ENCODE measurements around the gene MUC6. TPM values are rescaled to one million over a fixed set of nuclear protein-coding genes. Genes with fewer than 3 reads are reported as not detected.

MUC6 gene
- total and polyA plus RNA-seq, 2 donors (not counting 3 experiments of a cell fraction or from before 2014, with no cell fraction given), result not detected

- H2AFZ ChIP-seq (ENCODE audit: low read depth, low read length), result no peak overlapping the region
- H4K20me1 ChIP-seq (replicated peaks; ENCODE audit: control insufficient read depth, extremely low read depth, insufficient read depth, low read length), result no peaks in the 10 kb centered on the region
- dilution Hi-C loops (cut with MboI; ENCODE audit: extremely low pct_ligation_motif_present, low sequenced_read_pairs) (no loop called here), intact Hi-C loops (cut with micrococcal nuclease) (no loop called here)
- H3K4me3 ChIP-seq (replicated peaks in 1 of 3; ENCODE audit: insufficient read depth in 1 of 3, low read depth in 1 of 3, low read length in 3 of 3), result no peak overlapping the region
- no peak overlapping the region for H3K4me2 ChIP-seq (ENCODE audit: insufficient read depth, low read length)
- no peak overlapping the region for H3K27ac ChIP-seq (ENCODE audit: insufficient read depth, low read depth, low read length)
- POLR2A ChIA-PET, result no interaction called here
- H3K36me3 ChIP-seq (ENCODE audit: control insufficient read depth in 2 of 2, extremely low read depth in 1 of 2, insufficient read depth in 2 of 2, low read length in 2 of 2), result no peaks in the 10 kb centered on the region
- no peaks in the 10 kb centered on the region for H3K27me3 ChIP-seq (ENCODE audit: control insufficient read depth in 2 of 2, insufficient read depth in 2 of 2, low read length in 2 of 2)
- H3K9ac ChIP-seq (replicated peaks; ENCODE audit: extremely low read depth, insufficient read depth, low read length), result no peak overlapping the region
- H3K79me2 ChIP-seq (ENCODE audit: control insufficient read depth, insufficient read depth, low read length), result no peaks in the 10 kb centered on the region
- CTCF ChIA-PET, result no interaction called here
- no peaks in the 10 kb centered on the region for H3K9me1 ChIP-seq (replicated peaks; ENCODE audit: control insufficient read depth, extremely low read depth, insufficient read depth, low read length)
- no peak for TF ChIP-seq FOS (IDR thresholded peaks at IDR 0.05; ENCODE audit: borderline replicate concordance, insufficient read depth, low read length)
- TF ChIP-seq GATA2 (IDR thresholded peaks at IDR 0.05; ENCODE audit: insufficient read depth, insufficient read length, low read depth, low read length), result no peak
- no peak for TF ChIP-seq MAX (IDR thresholded peaks at IDR 0.05; ENCODE audit: insufficient read depth, insufficient read length)
- no peak for TF ChIP-seq EZH2 (IDR thresholded peaks at IDR 0.05; ENCODE audit: borderline replicate concordance, low read depth, low read length, severe bottlenecking)
- TF ChIP-seq MYC (IDR thresholded peaks at IDR 0.05; ENCODE audit: low read depth, low read length), result no peak
- TF ChIP-seq POLR2AphosphoS5 (IDR thresholded peaks at IDR 0.05; ENCODE audit: insufficient read depth, low read depth, low read length), result no peak
- TF ChIP-seq CTCF (IDR thresholded peaks at IDR 0.05; ENCODE audit: extremely low read depth in 1 of 2, insufficient read depth in 1 of 2, low read depth in 1 of 2, low read length in 2 of 2), result no peak
- TF ChIP-seq JUN (IDR thresholded peaks at IDR 0.05; ENCODE audit: borderline replicate concordance, insufficient read depth, insufficient read length, low read depth), result no peak
- no peak for TF ChIP-seq POLR2A (IDR thresholded peaks at IDR 0.05; ENCODE audit: low read depth, low read length)
- no peak for FAIRE-seq
- no peaks in the 10 kb centered on the region for H3K9me3 ChIP-seq (replicated peaks; ENCODE audit: control insufficient read depth, insufficient read depth, low read length)
- H3K4me1 ChIP-seq (ENCODE audit: control insufficient read depth, extremely low read depth, insufficient read depth, low read length), result no peaks in the 10 kb centered on the region
- BruUV-seq (replicated peaks), result no TSS peak
- no peak for DNase-seq (ENCODE audit: low read depth, low spot score)
Observed at GRCh38 chr11:1084561-1085439, 48.3 kb upstream of the MUC6 start.
